Measurements from ENCODE around the gene DDRGK1.

DNA sequence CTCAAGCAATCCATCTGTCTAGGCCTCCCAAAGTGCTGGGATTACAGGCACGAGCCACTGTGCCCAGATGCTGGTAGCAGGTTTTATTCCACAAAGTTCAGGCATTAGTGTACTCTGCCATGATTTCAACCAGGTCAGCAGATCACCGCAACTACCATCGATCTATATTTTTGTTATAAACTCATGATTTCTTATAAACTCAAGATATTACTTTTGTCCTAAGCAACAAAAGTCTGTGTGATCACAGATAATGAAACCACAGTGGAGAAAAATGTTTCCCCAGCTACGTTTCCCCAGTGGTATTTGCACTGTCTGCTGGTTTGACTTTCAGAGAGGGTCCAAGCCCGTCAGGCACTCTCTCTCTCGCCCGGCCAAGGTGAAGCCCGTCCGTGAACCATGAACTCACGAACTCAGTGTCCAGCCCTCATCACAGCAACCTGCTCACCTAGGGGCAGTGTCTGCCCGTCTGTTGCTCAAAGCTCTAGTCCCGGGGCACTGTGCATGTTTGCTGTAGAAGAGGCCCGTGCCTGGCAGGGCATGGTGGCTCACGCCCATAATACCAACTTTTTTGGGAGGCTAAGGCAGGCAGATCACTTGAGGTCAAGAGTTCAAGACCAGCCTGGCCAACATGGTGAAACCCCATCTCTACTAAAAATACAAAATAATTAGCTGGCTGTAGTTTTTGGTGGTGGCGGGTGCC lies 27.6 kb upstream of the DDRGK1 start:
- no peak for TF ChIP-seq POLR2A (IDR thresholded peaks at IDR 0.05)
- TF ChIP-seq, protein P1, sequence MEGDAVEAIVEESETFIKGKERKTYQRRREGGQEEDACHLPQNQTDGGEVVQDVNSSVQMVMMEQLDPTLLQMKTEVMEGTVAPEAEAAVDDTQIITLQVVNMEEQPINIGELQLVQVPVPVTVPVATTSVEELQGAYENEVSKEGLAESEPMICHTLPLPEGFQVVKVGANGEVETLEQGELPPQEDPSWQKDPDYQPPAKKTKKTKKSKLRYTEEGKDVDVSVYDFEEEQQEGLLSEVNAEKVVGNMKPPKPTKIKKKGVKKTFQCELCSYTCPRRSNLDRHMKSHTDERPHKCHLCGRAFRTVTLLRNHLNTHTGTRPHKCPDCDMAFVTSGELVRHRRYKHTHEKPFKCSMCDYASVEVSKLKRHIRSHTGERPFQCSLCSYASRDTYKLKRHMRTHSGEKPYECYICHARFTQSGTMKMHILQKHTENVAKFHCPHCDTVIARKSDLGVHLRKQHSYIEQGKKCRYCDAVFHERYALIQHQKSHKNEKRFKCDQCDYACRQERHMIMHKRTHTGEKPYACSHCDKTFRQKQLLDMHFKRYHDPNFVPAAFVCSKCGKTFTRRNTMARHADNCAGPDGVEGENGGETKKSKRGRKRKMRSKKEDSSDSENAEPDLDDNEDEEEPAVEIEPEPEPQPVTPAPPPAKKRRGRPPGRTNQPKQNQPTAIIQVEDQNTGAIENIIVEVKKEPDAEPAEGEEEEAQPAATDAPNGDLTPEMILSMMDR (IDR thresholded peaks at IDR 0.05), result no peak
- TF ChIP-seq EP300 (IDR thresholded peaks at IDR 0.05), result no peak

Data from tibial nerve (tissue), 4 donors.